ENCODE measurements around the gene FBXL22. TPM values are rescaled to one million over a fixed set of nuclear protein-coding genes. Genes with fewer than 3 reads are reported as not detected.

Gene FBXL22
- total and polyA plus RNA-seq, 5 donors: 18.3 to 40.8 (median 31.1) TPM

- no peaks in the 10 kb centered on the region for H3K9me3 ChIP-seq (ENCODE audit: control insufficient read depth, low read length)
- H3K4me3 ChIP-seq (ENCODE audit: low read length): no peak overlapping the region
- H3K27me3 ChIP-seq (ENCODE audit: control insufficient read depth, insufficient read depth): no peaks in the 10 kb centered on the region
- 71% methylated on average over 2 of the region's 2 CpGs for WGBS
- no peak for DNase-seq
- no peak for ATAC-seq
- intact Hi-C loops (cut with DNase I): no loop called here
- H3K4me1 ChIP-seq (ENCODE audit: control insufficient read depth, insufficient read depth, low read length): no peaks in the 10 kb centered on the region
- no peak overlapping the region for H3K27ac ChIP-seq (ENCODE audit: low read length)
These were observed 31.5 kb upstream of the FBXL22 start for GRCh38 chr15:63565536-63566186.

DNA sequence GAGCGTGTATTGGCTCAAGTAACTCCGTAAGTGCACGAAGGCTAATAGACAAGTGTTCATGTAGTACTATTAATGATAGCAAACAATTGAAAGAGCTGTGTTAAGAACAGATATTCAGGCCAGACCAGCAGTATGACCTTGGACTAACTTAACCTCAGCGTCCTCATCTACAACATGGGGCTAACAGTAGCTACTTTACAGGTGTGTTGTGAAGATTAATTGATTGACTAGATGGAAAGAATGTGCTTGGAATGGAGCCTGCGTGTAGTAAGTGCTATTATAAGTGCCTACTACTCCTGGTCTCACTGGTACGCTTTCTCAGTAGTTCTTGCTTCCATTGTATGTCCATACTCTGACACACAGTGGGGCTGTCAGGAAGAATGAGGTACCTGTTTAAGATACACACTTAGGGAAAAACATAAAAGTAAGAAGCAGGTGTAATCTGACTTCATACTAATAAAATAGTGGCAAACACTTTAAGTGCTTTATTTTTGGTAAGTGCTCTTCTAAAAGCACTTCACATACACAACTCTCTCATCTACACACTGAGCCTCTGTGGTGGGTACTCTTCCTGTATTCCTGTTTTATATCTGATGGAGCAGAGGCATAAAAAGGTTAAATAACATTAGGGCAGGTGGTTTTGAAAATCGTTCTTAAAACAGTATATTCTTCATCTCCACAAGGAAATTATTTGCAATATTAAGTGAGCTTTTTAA lies 24.3 kb upstream of the FBXL22 start:
- WGBS: 77% methylated on average over 7 of the region's 7 CpGs
- no peak overlapping the region for H3K4me3 ChIP-seq (ENCODE audit: low read length)

GRCh38 chr15:63573533-63573932 lies 23.7 kb upstream of the FBXL22 start:
- intact Hi-C loops (cut with DNase I): no loop called here
- no peak for DNase-seq
- H3K27me3 ChIP-seq (ENCODE audit: control insufficient read depth, insufficient read depth): no peaks in the 10 kb centered on the region
- H3K9me3 ChIP-seq (ENCODE audit: control insufficient read depth, low read length): no peaks in the 10 kb centered on the region
- no peak overlapping the region for H3K4me3 ChIP-seq (ENCODE audit: low read length)
- ATAC-seq: no peak
- H3K4me1 ChIP-seq (ENCODE audit: control insufficient read depth, insufficient read depth, low read length): no peaks in the 10 kb centered on the region
- no peak overlapping the region for H3K27ac ChIP-seq (ENCODE audit: low read length)

More for the DNA sequence above, 24.3 kb upstream of the FBXL22 start:
- ATAC-seq: no peak
- no peak for DNase-seq
- no peak overlapping the region for H3K27ac ChIP-seq (ENCODE audit: low read length)
- H3K27me3 ChIP-seq (ENCODE audit: control insufficient read depth, insufficient read depth): no peaks in the 10 kb centered on the region
- H3K4me1 ChIP-seq (ENCODE audit: control insufficient read depth, insufficient read depth, low read length): no peaks in the 10 kb centered on the region
- H3K9me3 ChIP-seq (ENCODE audit: control insufficient read depth, low read length): no peaks in the 10 kb centered on the region
- intact Hi-C loops (cut with DNase I): no loop called here

DNA sequence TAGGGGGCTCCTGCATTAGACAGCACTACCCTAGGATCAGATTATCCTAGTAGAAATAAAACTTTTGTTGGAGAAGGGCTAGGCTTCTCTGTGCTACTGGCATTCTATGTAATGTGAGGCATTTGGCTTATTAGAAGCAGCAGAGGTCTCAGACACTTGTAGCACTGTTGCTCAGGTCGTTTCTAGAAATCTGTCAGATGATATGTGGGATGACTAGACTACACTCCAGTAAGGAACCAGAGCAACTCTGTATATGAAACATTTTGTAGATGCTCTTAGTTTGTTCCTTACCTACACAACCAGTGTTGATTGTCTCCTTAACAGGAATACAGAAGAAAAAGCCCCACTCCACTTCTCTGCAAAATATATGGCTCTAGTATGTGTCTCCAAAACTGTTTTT lies 21.9 kb upstream of the FBXL22 start:
- H3K4me1 ChIP-seq (ENCODE audit: control insufficient read depth, insufficient read depth, low read length): no peaks in the 10 kb centered on the region
- 44% methylated on average over 1 of the region's 1 CpG for WGBS
- H3K27me3 ChIP-seq (ENCODE audit: control insufficient read depth, insufficient read depth): no peaks in the 10 kb centered on the region
- no peak for DNase-seq
- no peak overlapping the region for H3K4me3 ChIP-seq (ENCODE audit: low read length)
- no peak overlapping the region for H3K27ac ChIP-seq (ENCODE audit: low read length)
- no peak for ATAC-seq
- H3K9me3 ChIP-seq (ENCODE audit: control insufficient read depth, low read length): no peaks in the 10 kb centered on the region
- intact Hi-C loops (cut with DNase I): no loop called here

DNA sequence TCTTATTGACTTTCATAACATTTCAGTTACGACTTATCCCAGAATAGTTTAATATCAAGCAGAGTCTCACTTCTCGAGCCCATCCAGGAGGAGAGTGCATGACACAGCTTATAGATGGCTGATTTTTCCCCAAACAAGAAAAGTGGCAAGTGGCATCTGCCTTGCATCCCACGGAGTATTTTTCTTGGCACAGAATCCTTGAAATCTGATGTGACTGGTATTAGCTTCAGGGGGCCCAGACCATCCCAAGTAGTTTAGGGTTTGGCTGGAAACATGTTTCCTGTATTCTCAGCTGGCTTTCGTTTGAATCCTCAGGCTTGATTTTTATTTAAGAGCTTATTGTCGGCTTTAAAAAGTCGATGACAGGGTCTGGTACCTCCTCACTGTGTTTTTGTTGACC lies 20.7 kb upstream of the FBXL22 start:
- Histone ChIP-seq H3K4me3 (ENCODE audit: low read length) (no peak overlapping the region), H3K4me1 (ENCODE audit: control insufficient read depth, insufficient read depth, low read length) (no peaks in the 10 kb centered on the region), H3K27ac (ENCODE audit: low read length) (no peak overlapping the region), H3K27me3 (ENCODE audit: control insufficient read depth, insufficient read depth) (no peaks in the 10 kb centered on the region), H3K9me3 (ENCODE audit: control insufficient read depth, low read length) (no peaks in the 10 kb centered on the region)
- ATAC-seq (no peak), DNase-seq (no peak)
- 76% methylated on average over 6 of the region's 6 CpGs for WGBS
- intact Hi-C loops (cut with DNase I): no loop called here

DNA sequence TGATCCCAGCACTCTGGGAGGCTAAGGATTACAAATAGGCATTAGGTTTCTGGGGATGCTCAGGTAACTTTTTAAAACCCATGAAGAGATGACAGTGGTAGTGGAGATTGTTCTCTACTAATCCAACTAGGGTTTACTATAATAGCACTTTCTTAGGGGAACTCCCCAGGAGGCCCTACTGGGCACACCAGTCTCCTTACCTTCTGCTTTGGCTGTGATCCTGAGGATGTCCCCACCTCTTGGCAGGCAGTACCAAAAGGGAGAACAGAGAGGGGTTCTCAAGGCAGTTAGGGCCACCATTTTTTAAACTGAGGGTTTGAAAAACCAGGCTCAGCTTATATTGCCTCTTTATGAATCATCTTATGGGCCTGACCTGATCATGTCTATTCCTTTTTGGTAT lies 15.0 kb upstream of the FBXL22 start:
- Histone ChIP-seq H3K27ac (ENCODE audit: low read length) (no peak overlapping the region), H3K4me1 (ENCODE audit: control insufficient read depth, insufficient read depth, low read length) (no peaks in the 10 kb centered on the region), H3K9me3 (ENCODE audit: control insufficient read depth, low read length) (no peaks in the 10 kb centered on the region), H3K27me3 (ENCODE audit: control insufficient read depth, insufficient read depth) (no peaks in the 10 kb centered on the region), H3K4me3 (ENCODE audit: low read length) (no peak overlapping the region)
- DNase-seq (no peak), ATAC-seq (no peak)
- intact Hi-C loops (cut with DNase I): no loop called here

- Histone ChIP-seq H3K27me3 (ENCODE audit: control insufficient read depth, insufficient read depth) (no peaks in the 10 kb centered on the region), H3K4me1 (ENCODE audit: control insufficient read depth, insufficient read depth, low read length) (no peaks in the 10 kb centered on the region), H3K27ac (ENCODE audit: low read length) (no peak overlapping the region), H3K4me3 (ENCODE audit: low read length) (no peak overlapping the region), H3K9me3 (ENCODE audit: control insufficient read depth, low read length) (no peaks in the 10 kb centered on the region)
- intact Hi-C loops (cut with DNase I): no loop called here
- DNase-seq (no peak), ATAC-seq (no peak)
- 82% methylated on average over 2 of the region's 2 CpGs for WGBS
These were observed 14.3 kb upstream of the FBXL22 start for GRCh38 chr15:63582718-63583426.

DNA sequence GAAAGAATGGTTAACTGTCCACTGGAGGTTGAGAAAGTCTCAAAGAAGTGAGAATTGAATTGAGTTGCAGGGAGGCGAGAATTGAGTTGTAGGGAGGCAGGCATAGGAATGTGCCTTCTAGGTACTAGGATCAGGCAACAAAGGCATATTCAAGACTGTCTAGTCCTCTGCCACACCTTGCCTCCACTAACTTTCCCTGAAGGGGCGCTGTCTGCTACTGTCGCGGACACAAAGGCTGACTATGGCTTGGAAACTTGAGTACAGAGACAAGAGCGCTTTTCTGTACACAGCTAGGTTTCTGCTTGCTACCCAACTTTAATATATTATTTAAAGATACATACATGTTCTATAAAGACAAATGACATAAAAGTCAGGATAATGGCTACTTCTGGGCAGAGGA lies 10.4 kb upstream of the FBXL22 start:
- 97% methylated on average over 5 of the region's 5 CpGs for WGBS
- Histone ChIP-seq H3K27me3 (ENCODE audit: control insufficient read depth, insufficient read depth) (no peaks in the 10 kb centered on the region), H3K27ac (ENCODE audit: low read length) (no peak overlapping the region), H3K4me1 (ENCODE audit: control insufficient read depth, insufficient read depth, low read length) (no peaks in the 10 kb centered on the region), H3K9me3 (ENCODE audit: control insufficient read depth, low read length) (no peaks in the 10 kb centered on the region), H3K4me3 (ENCODE audit: low read length) (no peak overlapping the region)
- intact Hi-C loops (cut with DNase I): no loop called here
- no peak for ATAC-seq
- no peak for DNase-seq

GRCh38 chr15:63587527-63587926 lies 9.7 kb upstream of the FBXL22 start:
- 81% methylated on average over 2 of the region's 2 CpGs for WGBS
- no peak overlapping the region for H3K4me3 ChIP-seq (ENCODE audit: low read length)
- ATAC-seq: no peak
- H3K4me1 ChIP-seq (ENCODE audit: control insufficient read depth, insufficient read depth, low read length): no peaks in the 10 kb centered on the region
- no peak overlapping the region for H3K27ac ChIP-seq (ENCODE audit: low read length)
- DNase-seq: no peak
- H3K9me3 ChIP-seq (ENCODE audit: control insufficient read depth, low read length): no peaks in the 10 kb centered on the region
- intact Hi-C loops (cut with DNase I): no loop called here
- H3K27me3 ChIP-seq (ENCODE audit: control insufficient read depth, insufficient read depth): no peaks in the 10 kb centered on the region

- intact Hi-C loops (cut with DNase I): no loop called here
- Histone ChIP-seq H3K27ac (ENCODE audit: low read length) (no peak overlapping the region), H3K9me3 (ENCODE audit: control insufficient read depth, low read length) (no peaks in the 10 kb centered on the region), H3K27me3 (ENCODE audit: control insufficient read depth, insufficient read depth) (no peaks in the 10 kb centered on the region), H3K4me1 (ENCODE audit: control insufficient read depth, insufficient read depth, low read length) (no peaks in the 10 kb centered on the region), H3K4me3 (ENCODE audit: low read length) (no peak overlapping the region)
- no peak for ATAC-seq
- WGBS: 97% methylated on average over 6 of the region's 6 CpGs
- peak in 1 of 3 donors; percentile 29 for DNase-seq
These were observed 8.4 kb upstream of the FBXL22 start for GRCh38 chr15:63588826-63589225.

Data from right cardiac atrium (tissue), 5 donors.